GM19468 (cell line): ENCODE data around the gene NEUROD1.

ENCODE experiments used
- ATAC-seq: cut with Tn5 transposase; IDR thresholded peaks from one replicate; pipeline ENCODE4 v1.9.1; 2021; ENCODE audit warnings: mild to moderate bottlenecking, moderate library complexity, moderate number of reproducible peaks; ENCODE audit not compliant: unreplicated experiment; ENCODE audit errors: extremely low read depth

NEUROD1 gene

GRCh38 chr2:181646415-181646987, 33.8 kb downstream of the NEUROD1 start:
- no peak for ATAC-seq

- ATAC-seq: no peak
Observed at GRCh38 chr2:181643151-181643550, 37.2 kb downstream of the NEUROD1 start.

DNA sequence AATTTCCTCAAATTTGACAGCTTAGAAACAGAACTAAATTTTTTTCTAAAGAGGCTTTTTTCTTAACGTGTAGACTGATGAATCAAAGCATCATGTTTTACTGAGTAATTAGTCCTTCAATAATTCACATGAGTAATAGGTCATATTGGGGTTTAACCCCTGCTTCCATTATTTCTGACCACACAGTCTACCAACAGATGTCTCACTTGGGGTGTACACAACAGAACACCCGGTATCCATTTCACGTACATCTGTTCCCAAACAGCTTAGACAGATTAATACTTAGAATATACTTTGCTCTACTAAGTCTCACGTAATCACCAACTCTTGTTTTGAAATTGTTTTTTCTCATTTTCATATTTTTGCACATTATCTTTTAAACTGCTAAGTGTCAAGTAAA, 38.2 kb downstream of the NEUROD1 start:
- no peak for ATAC-seq

- ATAC-seq: no peak
Observed at GRCh38 chr2:181639686-181640085, 40.6 kb downstream of the NEUROD1 start.

DNA sequence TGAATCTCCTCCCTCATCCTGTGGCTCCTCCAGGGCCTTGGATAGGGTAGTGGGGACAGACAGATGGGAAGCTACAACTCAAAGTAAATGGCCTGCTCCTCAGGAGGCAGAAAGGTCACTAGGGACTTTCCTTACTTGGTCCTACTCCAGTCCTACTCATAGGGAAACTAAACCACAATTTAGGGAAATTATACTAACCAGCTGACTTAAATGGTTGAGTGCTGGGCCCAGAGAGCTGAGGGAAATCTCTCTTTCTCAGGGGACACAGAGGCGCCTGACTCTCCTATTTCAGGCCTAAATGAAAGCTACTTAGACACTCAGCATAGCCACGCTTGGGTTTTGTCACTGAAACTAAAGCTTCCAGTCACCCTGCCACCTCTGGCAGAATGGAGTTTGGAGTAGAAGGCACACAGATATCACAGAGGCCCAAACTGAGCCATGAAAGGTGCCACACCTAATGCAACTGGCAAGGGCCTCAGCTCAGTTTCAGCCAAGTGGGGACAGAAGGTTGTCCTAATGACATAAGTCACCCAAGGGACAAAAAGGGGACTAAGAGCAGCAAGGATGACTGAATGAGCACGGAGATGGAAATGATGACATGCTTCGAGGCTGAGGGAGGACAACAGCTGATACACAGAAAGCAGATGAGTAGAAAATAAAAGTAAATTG, 47.5 kb downstream of the NEUROD1 start:
- peak; percentile 36 for ATAC-seq

GRCh38 chr2:181628590-181629585, 51.4 kb downstream of the NEUROD1 start:
- no peak for ATAC-seq

- no peak for ATAC-seq
Observed at GRCh38 chr2:181627545-181627944, 52.8 kb downstream of the NEUROD1 start.

GRCh38 chr2:181626671-181627070, 53.6 kb downstream of the NEUROD1 start:
- ATAC-seq: no peak
